Erythroblast (primary cell): Measurements from ENCODE around the gene DPEP2NB.

Experiments used
- GATA1 ChIP-seq: IDR thresholded peaks from 2 replicates; pipeline ENCODE4 v1.6.1; 2011; ENCODE audit warnings: low read depth, mild to moderate bottlenecking, control low read depth, low read length, moderate library complexity
- POLR2A ChIP-seq: IDR thresholded peaks from 2 replicates; pipeline ENCODE4 v1.6.1; 2011; ENCODE audit warnings: mild to moderate bottlenecking, low read length

- TF ChIP-seq POLR2A (no peak), GATA1 (no peak)
These were observed 16.2 kb upstream of the DPEP2NB start for GRCh38 chr16:68031951-68032350.
